Midbrain (tissue), 1 donor: ENCODE data around the gene LPIN3.
"Not testable (repeated sequence)": the region's sequence is repeated elsewhere in the genome, so short reads cannot be mapped to it uniquely, and the experiment has no call there.

Experiments used
- DNase-seq: peaks from one replicate; lab custom pipeline; 2025; lab: John Stamatoyannopoulos, UW

LPIN3 gene, protein sequence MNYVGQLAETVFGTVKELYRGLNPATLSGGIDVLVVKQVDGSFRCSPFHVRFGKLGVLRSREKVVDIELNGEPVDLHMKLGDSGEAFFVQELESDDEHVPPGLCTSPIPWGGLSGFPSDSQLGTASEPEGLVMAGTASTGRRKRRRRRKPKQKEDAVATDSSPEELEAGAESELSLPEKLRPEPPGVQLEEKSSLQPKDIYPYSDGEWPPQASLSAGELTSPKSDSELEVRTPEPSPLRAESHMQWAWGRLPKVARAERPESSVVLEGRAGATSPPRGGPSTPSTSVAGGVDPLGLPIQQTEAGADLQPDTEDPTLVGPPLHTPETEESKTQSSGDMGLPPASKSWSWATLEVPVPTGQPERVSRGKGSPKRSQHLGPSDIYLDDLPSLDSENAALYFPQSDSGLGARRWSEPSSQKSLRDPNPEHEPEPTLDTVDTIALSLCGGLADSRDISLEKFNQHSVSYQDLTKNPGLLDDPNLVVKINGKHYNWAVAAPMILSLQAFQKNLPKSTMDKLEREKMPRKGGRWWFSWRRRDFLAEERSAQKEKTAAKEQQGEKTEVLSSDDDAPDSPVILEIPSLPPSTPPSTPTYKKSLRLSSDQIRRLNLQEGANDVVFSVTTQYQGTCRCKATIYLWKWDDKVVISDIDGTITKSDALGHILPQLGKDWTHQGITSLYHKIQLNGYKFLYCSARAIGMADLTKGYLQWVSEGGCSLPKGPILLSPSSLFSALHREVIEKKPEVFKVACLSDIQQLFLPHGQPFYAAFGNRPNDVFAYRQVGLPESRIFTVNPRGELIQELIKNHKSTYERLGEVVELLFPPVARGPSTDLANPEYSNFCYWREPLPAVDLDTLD

DNA sequence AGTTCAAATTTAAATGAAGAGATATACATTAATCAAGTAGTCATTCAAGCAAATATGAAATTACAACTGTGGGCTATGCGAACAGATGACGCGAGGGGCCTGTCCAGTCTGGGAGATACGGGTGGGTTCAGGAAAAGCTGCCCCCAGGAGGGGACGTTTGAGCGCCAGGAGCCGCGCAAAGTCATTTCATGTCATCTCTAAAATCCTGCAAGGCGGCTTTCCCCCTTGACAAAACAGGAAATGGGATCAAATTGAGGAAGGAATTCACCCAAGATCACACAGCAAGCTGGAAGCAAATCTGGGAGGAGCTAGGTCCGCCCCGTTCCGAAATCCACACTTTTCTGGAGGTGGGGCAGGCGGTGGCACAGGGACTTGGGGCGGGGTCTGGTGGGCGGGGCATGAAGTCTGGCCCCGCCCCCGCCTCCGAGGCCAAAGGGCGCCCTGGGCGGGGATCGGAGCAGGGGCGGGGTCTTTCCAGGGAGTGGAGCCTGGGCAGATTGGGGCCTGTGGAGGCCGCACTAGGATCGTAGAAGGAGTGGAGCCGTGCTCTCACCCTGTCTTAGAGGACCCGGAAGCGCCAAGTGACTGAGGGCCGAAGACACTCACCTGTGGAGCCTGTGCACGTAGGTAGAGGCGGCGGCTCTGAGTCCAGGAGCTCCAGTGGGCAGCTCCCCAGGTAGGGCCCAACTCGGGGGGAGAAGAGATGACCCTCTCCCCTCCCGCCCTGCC, at the start of gene LPIN3:
Gene LPIN3 (plus strand): TSS at position 495 of the 729 bp plus-strand sequence. CDS start 4,983 bp downstream, outside the sequence.
- no peak for DNase-seq

DNA sequence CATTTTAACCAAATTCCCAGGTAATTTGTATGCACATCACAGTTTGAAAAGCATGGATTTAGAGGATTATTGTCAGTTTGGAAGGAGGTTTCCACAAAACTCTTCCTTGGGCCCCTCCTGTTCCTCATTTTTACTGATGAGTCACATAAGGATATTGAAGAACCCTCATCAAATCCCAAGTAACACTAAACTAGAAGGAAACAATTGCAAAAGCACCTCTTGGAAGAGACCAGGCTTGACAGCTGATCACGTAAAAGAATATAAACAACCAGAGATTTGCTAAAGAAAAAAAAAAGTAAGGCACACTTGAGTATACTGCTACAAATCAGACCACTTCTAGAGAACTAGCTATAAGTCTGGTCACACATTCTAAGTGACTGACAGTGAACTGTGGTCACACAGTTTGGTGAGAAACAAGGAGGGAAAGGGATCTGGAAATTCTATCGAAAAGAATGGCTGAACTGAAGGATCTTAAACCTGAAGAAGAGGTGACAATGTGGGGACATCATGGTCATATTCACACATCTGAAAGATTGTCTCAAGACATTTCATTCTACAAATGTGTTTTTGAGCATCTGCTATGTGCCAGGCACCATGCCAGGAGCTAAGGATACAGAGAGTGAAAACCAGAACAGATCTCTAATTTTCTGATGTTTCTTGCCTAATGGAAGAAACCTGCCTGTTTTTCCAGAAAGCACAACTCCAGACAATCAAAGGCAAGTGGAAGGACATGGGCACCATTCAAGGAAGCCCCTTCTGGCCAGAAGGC, 47.2 kb upstream of the LPIN3 start:
- no peak for DNase-seq

DNA sequence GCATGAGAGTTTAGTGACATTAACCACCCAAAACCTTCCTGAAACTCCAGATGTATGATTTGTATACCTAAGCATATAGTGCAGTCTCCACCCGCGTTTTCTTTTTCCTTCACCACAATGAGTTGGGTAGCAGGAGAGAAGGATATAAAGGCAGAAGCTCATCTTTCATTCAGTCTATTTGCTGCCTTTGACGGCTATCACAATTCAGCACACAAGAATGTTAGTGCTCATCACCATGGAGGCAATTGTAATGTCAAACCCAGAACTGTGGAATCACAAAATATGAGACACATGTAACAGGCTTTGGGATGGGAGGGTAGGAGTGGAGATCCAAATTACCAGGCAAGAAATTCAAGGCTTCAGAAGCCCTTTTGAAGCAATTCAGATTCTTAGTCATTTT, 40.7 kb upstream of the LPIN3 start:
- no peak for DNase-seq

DNA sequence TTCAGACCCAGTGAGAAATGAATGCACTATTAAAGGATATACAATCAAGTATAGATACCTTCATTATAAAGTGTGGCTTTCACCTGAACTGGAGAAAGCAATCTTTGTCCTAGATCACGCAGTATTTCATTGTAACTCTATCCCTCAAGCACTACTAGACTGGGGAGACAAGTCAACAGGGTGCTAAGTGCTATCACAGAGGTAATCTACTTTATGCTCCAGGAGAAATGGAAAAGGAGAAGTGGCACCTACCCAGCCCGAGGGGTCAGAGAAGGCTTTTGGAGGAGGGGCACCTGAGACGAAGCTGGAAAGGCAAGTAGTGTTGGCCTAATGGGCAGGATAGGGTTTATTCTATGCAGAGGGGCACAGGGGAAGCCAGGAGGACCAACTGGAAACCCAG, 40.2 kb upstream of the LPIN3 start:
- DNase-seq: no peak

DNA sequence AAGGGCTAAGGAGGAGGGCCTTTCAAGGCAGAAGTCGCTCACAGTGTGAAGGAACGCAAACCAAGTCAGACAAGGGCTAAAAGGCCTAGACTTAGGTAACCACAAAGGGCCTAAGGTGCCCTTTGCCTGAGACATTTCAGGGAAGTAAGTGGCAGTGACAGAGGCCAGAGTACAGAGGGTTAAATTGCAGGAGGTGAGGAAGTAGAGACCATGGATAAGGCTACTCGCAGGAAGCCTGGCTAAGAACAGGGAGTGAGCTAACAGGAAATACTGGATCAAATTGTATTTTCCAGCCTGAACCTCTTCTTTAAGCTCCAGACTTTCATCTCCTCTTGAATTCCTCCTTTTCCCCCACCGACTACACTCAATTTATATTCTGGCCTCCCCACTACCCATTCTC, 39.7 kb upstream of the LPIN3 start:
- no peak for DNase-seq

DNA sequence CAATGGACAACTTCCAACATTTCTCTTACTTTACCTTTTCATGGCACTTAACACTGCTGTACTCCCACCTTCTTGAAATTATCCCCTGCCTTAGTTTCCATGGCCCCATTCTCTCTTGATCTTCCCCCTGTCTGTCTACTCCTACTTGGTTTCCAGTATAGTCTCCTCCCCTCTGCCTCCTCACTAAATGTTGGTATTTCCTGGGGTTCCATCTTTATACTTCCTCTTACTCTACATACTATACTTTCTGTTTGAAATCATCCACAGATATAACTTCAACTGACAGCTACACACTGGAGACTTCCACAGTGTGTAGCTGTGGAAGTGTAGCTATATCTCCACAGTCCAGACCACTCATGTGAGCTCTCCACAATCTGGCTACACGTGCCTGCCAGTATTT, 36.6 kb upstream of the LPIN3 start:
- no peak for DNase-seq

DNA sequence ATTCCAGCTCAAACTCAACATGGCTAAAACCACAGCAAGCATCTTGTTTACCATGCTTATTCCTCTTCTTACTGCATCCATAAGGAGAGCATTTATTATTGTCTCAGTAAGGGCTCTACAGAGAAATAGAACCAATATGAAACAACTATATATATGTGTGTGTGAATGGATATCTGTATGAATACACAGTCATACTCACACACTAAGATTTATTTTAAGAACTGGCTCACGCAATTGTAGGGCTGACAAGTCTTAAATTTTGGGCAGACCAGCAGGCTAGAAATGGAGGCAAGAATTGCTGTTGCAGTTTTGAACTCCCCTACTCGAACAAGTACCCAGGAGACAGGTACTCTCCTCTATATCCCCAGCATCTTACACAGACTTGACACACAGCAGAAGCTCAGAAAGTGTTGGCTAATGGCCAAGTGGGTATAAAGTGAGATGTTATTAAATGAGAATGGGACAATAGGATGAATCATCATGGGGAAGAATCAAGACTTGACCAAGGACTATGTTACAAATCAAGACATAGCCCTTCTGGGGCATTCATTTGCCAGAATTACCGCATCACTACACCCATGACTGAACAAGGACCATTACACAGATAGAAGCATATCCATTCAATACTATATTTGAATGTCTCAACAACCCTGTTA, 36.1 kb upstream of the LPIN3 start:
- no peak for DNase-seq

DNA sequence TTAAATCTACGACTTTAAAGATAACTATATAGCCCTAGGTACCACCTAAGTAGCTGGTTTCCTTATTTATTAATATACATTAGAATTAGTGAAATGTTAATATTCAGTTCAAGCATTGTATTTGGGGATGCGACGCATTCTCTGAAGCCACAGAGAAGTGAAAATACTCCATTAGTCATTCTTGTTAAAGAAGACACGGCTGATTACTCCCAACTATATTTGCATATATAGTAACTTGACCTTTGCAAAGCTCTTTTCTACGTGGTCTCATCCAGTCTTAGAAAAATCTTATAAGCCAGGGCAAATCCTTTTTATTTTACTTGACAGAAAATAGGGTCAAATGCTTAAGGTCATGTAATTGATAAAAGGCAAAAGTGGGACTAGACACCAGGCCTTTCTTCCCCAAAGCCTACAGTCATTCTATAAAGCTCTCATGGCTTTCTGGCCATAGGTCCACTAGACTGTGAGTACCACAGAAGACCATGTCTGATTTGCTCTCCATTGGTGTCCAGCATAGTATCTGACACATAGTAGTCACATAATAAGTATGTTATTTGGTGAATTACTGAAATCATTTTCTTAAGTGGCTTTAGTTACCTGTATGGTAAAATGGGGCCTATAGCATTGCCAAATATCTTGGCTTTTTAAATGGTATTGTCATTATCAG, 34.4 kb upstream of the LPIN3 start:
- DNase-seq: no peak

DNA sequence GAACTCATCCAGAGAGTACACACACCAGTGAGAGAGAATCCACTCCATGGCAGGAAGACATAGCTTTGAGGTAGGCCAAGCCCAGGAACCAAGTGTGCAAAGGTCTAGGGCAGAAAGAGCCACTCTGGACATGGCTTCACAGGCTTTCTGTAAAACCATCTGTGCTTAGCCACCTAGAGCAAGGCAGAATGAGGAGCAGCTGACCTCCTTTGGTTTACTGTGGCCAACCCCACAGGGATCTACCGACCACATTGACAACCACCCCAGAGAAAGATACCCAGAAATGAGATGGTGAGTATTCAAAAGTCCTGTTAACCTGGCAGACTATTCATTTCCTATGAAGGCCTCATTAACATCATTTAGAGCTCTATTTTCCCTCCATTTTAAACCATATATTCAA, 33.6 kb upstream of the LPIN3 start:
- no peak for DNase-seq

DNA sequence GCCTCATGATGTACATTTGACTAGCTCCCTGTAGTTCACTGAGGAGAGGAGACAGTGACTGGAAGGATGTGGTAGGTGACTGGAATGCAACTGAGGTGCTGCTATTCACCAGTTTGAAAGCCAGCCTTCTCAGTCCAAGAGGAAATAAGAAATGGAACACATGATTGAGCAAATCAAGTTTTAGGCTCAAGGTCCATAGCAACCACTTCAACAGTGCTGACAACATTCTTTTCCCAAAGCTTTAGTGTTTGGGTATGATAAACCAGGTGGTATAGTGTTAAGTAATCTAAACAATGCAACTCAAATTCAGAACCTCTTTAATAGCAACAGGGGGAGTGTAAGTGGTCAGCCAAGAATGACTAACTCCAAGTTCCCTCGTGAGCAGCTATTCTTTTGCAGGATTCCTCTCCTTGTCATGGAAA, 32.3 kb upstream of the LPIN3 start:
- peak; percentile 10 for DNase-seq

DNA sequence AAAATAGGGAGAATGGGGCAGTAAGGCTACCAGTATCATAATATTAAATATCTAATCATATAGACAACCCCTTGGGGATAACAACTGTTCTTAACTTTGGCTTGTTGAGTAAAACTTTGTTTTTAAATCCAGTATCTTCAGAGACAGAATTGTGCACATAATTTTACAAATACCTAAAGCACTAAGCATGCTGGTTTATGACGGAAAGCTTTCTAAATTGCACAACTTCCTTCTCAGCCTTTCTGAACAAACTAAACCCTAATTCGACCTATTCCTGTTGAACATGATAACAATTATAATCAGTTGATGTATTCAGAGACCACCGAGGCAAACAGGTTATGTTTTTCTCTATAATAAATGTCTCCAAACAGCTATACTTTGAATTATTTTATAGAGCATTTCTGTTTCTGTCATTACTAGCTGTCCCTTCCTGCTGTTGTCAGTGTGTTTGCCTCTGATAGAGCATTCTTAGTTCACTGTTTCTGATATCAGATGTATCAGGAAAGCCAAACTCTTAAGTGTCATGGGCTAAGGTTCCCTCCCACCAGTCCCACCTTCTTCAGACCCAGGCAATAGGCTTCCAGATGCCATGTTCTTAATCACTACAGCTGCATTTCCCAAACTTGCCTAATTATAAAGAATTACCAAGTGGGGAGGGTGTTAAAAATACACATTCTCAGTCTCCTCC, 31.8 kb upstream of the LPIN3 start:
- DNase-seq: no peak

DNA sequence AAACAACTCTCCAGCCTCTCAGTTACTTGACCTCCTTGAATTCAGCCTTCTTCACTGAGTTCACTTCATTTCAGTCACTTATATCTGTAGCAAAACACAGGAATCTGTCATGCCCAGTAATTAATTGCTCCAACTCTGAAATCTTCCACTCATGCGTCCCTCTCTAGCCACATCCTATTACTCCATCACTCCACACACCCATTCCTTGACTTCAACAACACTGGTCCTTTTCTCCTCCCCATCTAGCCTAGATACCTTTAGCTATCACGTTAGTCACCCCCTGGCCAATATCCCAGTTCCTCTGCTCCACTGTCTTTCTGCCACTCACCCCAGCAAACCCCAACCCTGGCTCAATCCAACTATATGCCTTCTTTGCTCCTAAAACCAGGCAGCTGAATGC, 30.8 kb upstream of the LPIN3 start:
- DNase-seq: no peak

DNA sequence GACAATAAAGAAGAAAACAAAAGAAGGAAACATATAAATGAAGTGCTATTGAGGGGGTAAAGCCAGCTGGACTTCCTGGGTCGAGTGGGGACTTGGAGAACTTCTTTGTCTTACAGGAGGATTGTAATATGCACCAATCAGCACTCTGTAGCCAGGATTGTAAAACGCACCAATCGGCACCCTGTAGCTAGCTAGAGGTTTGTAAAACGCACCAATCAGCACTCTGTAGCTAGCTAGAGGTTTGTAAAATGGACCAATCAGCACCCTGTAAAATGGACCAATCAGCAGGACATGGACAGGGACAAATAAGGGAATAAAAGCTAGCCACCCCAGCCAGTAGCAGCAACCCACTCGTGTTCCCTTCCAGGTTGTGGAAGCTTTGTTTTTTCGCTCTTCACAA, 28.6 kb upstream of the LPIN3 start:
- not testable (repeated sequence) for DNase-seq

DNA sequence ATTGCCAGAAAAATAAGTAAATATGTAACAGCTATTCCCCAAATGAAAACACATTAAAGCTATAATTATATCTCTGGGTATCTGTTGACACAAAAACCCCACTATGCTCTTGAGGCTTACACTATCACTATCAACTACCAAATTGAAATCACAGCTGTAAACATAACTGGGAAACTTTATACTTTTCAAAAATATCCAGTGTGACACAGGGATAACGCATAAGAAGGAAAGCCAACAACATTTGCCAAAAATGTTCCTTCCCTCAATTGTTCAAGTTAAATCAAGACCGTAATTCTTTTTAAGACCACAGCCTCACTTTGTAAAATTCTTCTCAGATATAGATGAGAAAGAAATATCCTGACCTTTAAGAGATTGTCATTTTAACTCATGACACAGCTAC, 26.2 kb upstream of the LPIN3 start:
- peak; percentile 13 for DNase-seq

DNA sequence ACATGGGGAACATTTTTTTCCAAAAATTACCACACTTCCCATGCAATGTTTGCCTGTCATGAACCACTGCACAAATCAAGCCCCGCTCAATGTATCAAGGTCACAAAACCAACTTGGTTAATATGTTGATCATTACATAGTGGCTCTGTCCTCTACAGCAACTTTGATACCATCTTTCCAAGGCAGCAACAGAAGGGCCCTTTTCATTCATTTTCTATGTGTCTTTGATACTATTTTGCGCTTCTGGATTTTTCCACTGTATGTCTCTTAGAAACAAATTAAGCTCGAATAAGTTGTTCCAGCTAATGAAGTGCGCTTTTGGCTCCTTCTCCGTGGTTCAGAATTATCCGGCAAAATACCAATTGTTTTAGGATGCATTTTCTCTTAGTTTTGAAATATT, 24.6 kb upstream of the LPIN3 start:
- peak; percentile 46 for DNase-seq

DNA sequence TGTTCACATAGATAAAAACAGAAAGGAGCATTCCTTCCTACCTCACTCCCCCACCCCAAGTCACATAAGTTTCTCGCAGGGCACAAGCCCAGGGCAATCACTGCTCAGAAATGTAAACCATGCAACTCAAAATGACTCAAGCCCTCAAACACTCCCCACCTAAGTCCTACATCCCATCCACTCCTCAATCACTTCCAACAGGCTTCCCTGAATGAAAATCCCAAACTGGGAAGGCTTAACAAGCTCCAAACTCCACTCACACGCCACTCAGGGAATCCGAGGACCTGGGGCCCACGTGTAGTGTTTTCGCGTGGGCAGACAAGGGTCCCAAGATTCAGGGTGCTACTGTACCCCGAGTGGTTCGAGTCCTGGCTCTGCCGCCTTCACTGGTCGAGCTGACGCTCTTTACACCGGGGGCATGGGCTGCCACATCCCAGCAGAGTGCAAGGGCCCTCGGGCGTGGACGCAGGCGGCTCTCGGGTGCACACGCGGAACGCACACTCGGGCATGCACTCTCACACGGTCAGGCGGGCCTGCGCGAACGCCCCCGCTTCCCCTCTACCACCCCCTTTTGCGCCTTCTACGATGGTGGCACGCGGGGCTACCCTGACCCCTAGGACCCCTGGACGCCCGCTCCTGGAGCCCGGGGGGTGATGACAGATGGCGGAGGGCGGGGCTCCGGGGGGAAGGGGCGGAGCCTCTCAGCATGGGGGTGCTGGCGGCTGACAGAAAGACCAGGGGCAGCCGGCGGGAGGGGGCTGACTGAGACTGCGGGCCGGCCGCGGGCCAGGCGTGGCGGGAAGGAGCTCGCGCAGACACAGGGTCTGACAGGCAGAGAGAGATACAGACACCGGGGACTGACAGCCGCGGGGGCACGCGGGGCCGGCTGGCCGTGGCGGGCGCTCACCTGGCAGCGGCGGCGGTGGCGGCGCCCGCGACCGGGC, 23.7 kb upstream of the LPIN3 start:
- DNase-seq: peak; percentile 71

DNA sequence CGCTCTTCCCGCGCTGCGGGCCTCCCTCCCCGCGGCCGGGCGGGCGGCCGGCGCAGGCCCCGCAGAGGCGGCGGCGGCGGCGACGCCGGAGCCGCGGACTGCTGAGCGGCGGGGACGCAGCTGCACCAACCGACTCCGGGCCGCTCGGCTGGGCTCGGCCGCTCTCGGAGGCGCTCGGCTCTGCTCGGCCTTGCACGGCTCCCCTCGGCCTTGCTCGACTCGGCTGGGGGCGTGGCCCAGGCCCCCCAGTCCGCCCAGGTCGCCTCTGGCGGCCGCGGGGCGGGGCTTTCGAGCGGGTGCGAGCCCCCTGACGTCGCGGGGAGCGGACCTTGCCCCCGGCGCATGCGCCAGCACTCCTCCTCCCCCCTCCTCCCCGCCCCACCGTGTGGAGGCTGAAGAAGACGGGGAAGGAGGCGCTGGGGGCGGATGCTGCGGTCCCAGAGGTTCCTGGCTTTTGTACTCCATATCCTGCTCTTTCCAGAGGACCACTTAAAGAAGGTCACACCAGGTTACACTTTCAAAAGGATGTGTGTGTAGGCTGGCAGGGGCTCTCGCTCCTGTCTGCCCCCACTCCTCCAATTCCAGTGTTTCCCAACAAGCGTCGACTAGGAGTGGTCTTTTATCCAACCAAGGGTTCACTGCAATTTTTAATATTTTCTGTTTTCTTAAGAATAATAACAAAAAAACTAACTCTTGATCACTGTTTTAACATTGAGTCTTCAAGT, 22.9 kb upstream of the LPIN3 start, which contains the start of gene ZHX3:
Gene ZHX3 (minus strand): TSS at position 186 of the 725 bp plus-strand sequence. CDS start 112,815 bp downstream, outside the sequence.
- peak; percentile 95 for DNase-seq

DNA sequence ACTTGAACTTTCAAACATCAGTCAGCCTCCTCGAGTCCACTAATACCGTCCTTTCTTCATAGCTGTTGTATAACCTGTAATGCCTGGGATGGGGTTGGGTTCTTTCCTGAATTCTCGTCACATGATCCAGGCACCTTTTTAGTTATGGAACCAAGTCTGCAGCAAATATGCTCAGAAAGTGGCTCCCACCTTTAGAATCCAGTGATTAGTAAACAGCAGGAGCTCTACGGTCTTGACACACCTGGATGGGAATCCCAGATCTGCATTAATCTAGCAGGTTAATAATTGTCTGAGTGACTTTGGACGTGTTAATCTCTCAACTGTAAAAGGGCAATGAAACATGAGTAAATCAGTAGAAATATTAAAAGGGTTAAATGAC, 22.4 kb upstream of the LPIN3 start:
- peak; percentile 37 for DNase-seq
